Urothelium cell line (cell line): ENCODE data around the gene RAB6A.
"Not testable (repeated sequence)": the region's sequence is repeated elsewhere in the genome, so short reads cannot be mapped to it uniquely, and the experiment has no call there.

Experiments
- DNase-seq: peaks from one replicate; pipeline ENCODE4 v3.0.0; 2011; ENCODE audit warnings: low spot score, mixed read lengths
- FAIRE-seq: peaks from 2 replicates; lab custom pipeline; 2011; peaks lifted over from hg19 to GRCh38; lab: Jason Lieb, UNC

The RAB6A gene

GRCh38 chr11:73760679-73761402, at the start of gene RAB6A:
RAB6A (minus strand) TSS chr11:73761074; CDS start chr11:73760635, 439 bp downstream.
- peak; percentile 81 for FAIRE-seq
- DNase-seq = peak; percentile 97

- FAIRE-seq = no peak
- no peak for DNase-seq
Measured at GRCh38 chr11:73810637-73811036, 49.8 kb upstream of the RAB6A start.

GRCh38 chr11:73808052-73808451, 47.2 kb upstream of the RAB6A start:
- DNase-seq (no peak), FAIRE-seq (no peak)

GRCh38 chr11:73804712-73805111, 43.8 kb upstream of the RAB6A start:
- FAIRE-seq (no peak), DNase-seq (no peak)

- FAIRE-seq (no peak), DNase-seq (no peak)
Measured at GRCh38 chr11:73801136-73801535, 40.3 kb upstream of the RAB6A start.

- FAIRE-seq (no peak), DNase-seq (no peak)
Measured at GRCh38 chr11:73800276-73800806, 39.5 kb upstream of the RAB6A start.

- no peak for DNase-seq
- no peak for FAIRE-seq
Measured at GRCh38 chr11:73797457-73797856, 36.6 kb upstream of the RAB6A start.

GRCh38 chr11:73795925-73796632, 35.2 kb upstream of the RAB6A start:
- FAIRE-seq = no peak
- DNase-seq = no peak

GRCh38 chr11:73792584-73792983, 31.7 kb upstream of the RAB6A start:
- DNase-seq (no peak), FAIRE-seq (no peak)

- FAIRE-seq (no peak), DNase-seq (no peak)
Measured at GRCh38 chr11:73789279-73789670, 28.4 kb upstream of the RAB6A start.

- DNase-seq (peak; percentile 98), FAIRE-seq (no peak)
Measured at GRCh38 chr11:73787643-73788558, 27.0 kb upstream of the RAB6A start, which contains the start of gene MRPL48. MRPL48 (plus strand) TSS chr11:73787874; CDS start chr11:73787972, 98 bp downstream.

- DNase-seq (no peak), FAIRE-seq (no peak)
Measured at GRCh38 chr11:73787051-73787642, 26.3 kb upstream of the RAB6A start.

GRCh38 chr11:73785467-73785866, 24.6 kb upstream of the RAB6A start:
- DNase-seq, FAIRE-seq: not testable (repeated sequence)

GRCh38 chr11:73784734-73785133, 23.9 kb upstream of the RAB6A start:
- FAIRE-seq (no peak), DNase-seq (no peak)

- FAIRE-seq = no peak
- DNase-seq = no peak
Measured at GRCh38 chr11:73784080-73784634, 23.3 kb upstream of the RAB6A start.

- DNase-seq = no peak
- no peak for FAIRE-seq
Measured at GRCh38 chr11:73783483-73784020, 22.7 kb upstream of the RAB6A start.

- FAIRE-seq (no peak), DNase-seq (no peak)
Measured at GRCh38 chr11:73781303-73781702, 20.4 kb upstream of the RAB6A start.

GRCh38 chr11:73779084-73779902, 18.4 kb upstream of the RAB6A start:
- DNase-seq (peak; percentile 97), FAIRE-seq (peak; percentile 83)

- not testable (repeated sequence) for DNase-seq, FAIRE-seq
Measured at GRCh38 chr11:73770811-73771210, 9.9 kb upstream of the RAB6A start.
